ENCODE data around the gene METTL23.

DNA sequence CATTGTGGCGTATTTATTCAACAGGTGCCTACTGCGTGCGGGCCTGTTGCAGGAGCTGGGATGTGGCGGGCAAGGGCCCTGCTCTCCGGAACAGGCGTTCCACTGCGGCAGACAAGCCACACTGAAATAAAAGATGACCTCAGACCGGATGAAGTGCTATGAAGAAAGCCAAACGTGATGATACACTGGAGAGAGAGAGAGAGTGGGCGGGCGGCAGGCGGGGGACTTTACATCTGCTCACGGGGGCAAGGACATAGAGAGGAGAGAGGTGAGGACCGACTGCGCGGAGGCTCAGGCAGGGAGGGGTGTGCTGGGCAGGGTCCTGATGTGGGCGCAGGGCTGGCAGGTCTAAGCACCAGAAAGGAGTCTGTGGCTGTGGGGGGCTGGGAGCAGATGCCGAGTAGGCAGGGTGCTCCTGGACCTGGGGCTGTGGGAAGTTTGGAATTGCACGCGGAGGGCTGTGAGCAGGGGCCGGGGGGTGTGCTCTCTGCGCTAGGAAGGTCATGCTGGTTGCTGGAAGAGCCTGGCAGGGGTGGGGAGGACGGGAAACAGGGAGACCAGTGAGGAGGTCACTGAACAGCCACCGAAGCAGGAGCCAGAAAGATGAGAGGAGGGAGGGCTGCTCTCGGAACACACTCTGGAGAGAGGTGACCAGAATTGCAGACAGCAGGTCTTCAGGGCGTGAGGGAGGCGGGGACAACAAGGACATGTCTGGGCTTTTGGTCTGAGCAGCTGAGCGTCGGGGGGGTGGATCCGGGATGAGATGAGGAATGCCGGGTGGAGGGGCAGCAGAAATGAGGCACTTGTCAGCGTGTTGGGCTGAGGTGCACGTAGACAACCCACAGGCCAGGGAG lies 25.8 kb upstream of the METTL23 start:
- no peak for TF ChIP-seq YY1 (IDR thresholded peaks at IDR 0.05; ENCODE audit: insufficient read depth, insufficient read length)
- no peak for TF ChIP-seq ZNF274 (IDR thresholded peaks at IDR 0.05; ENCODE audit: low read depth, low read length)
- no peak for TF ChIP-seq SUZ12 (IDR thresholded peaks at IDR 0.05; ENCODE audit: extremely low read depth, insufficient read depth, insufficient read length)

Measured in NT2/D1 (cell line).